NT2/D1 (cell line): ENCODE measurements around the gene C5orf63.

Source experiments
- YY1 ChIP-seq: IDR thresholded peaks from 2 replicates; pipeline ENCODE4 v1.6.1; 2011; ENCODE audit not compliant: insufficient read length, insufficient read depth
- ZNF274 ChIP-seq: IDR thresholded peaks from 2 replicates; pipeline ENCODE4 v1.6.1; 2011; ENCODE audit warnings: mild to moderate bottlenecking, low read depth, low read length

DNA sequence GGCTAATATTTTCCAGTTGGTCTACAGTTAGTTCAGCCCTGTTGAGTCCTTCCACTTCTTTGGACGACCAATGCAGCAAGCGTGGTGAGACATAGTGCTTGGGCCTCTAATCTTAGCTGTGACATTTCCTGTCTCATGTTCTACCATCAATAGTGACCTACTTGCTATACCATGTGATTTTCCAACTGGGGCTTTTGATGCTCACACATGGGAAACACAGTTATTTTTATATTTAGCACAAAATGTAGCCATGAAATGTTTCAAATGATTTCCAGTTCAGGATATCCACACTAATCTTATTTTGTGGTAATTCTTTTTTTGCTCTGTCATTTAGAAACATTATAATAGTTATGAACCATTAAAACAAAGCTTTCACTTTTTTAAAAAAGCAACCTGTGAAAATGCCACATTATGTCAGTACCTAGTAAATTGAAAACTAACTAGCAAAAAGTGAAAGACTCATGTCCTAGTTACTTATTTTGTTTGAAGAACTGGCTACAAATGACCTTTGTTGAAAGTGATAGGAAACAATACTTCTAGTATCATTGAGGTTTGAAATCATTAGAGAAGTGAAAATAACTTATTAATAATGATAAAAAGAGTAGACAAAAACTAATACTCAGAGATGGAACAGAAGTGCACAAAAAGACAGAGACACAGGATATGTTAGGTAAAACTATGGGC is 61.2 kb downstream of the C5orf63 start:
- no peak for TF ChIP-seq YY1
- no peak for TF ChIP-seq ZNF274
